Measurements from ENCODE around the gene HNF4A.

GRCh38 chr20:44342248-44342647, 13.3 kb upstream of the HNF4A start:
- TF ChIP-seq, protein P1, sequence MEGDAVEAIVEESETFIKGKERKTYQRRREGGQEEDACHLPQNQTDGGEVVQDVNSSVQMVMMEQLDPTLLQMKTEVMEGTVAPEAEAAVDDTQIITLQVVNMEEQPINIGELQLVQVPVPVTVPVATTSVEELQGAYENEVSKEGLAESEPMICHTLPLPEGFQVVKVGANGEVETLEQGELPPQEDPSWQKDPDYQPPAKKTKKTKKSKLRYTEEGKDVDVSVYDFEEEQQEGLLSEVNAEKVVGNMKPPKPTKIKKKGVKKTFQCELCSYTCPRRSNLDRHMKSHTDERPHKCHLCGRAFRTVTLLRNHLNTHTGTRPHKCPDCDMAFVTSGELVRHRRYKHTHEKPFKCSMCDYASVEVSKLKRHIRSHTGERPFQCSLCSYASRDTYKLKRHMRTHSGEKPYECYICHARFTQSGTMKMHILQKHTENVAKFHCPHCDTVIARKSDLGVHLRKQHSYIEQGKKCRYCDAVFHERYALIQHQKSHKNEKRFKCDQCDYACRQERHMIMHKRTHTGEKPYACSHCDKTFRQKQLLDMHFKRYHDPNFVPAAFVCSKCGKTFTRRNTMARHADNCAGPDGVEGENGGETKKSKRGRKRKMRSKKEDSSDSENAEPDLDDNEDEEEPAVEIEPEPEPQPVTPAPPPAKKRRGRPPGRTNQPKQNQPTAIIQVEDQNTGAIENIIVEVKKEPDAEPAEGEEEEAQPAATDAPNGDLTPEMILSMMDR (IDR thresholded peaks at IDR 0.05): no peak
- TF ChIP-seq EZH2 (IDR thresholded peaks at IDR 0.05; ENCODE audit: borderline replicate concordance, insufficient read depth, low read depth, low read length, poor library complexity, severe bottlenecking): no peak

All from B cell (primary cell).